NT2/D1 (cell line): ENCODE results near the gene ZNF189.
"Not testable (repeated sequence)": the region's sequence is repeated elsewhere in the genome, so short reads cannot be mapped to it uniquely, and the experiment has no call there.

Source experiments
- DNase-seq: peaks from one replicate; pipeline ENCODE4 v3.0.0-alpha.2; 2011; ENCODE audit warnings: low read depth, low spot score
- H3K27me3 ChIP-seq: 2 replicates; pipeline ENCODE4 v1.6.0; 2011; ENCODE audit warnings: mild to moderate bottlenecking; ENCODE audit not compliant: insufficient read length, insufficient read depth
- H3K36me3 ChIP-seq: 2 replicates; pipeline ENCODE4 v1.6.1; 2011; ENCODE audit warnings: mild to moderate bottlenecking, low read length, mixed read lengths; ENCODE audit not compliant: insufficient read depth, insufficient read length
- H3K4me1 ChIP-seq: 2 replicates; pipeline ENCODE4 v1.5.1; 2011; ENCODE audit not compliant: insufficient read depth, insufficient read length
- H3K4me3 ChIP-seq: 2 replicates; pipeline ENCODE4 v1.5.1; 2011; ENCODE audit warnings: low read depth; ENCODE audit not compliant: insufficient read length
- H3K9ac ChIP-seq: 2 replicates; pipeline ENCODE4 v1.6.0; 2011; ENCODE audit warnings: low read depth; ENCODE audit not compliant: insufficient read length
- H3K9me3 ChIP-seq: 2 replicates; pipeline ENCODE4 v1.5.1; 2011; ENCODE audit warnings: mild to moderate bottlenecking, low read length; ENCODE audit not compliant: insufficient read depth
- SUZ12 ChIP-seq: IDR thresholded peaks from 2 replicates; pipeline ENCODE4 v1.6.1; 2011; ENCODE audit not compliant: insufficient read length, insufficient read depth; ENCODE audit errors: extremely low read depth
- YY1 ChIP-seq: IDR thresholded peaks from 2 replicates; pipeline ENCODE4 v1.6.1; 2011; ENCODE audit not compliant: insufficient read length, insufficient read depth
- ZNF274 ChIP-seq: IDR thresholded peaks from 2 replicates; pipeline ENCODE4 v1.6.1; 2011; ENCODE audit warnings: mild to moderate bottlenecking, low read depth, low read length

Gene ZNF189

GRCh38 chr9:101381833-101382342 lies 16.8 kb upstream of the ZNF189 start:
- no peaks in the 10 kb centered on the region for H3K27me3 ChIP-seq
- no peak overlapping the region for H3K4me3 ChIP-seq
- H3K9me3 ChIP-seq, result peaks cover 26% of the 10 kb centered on the region
- TF ChIP-seq YY1, result no peak
- no peak for TF ChIP-seq ZNF274
- no peak for TF ChIP-seq SUZ12
- DNase-seq, result no peak
- H3K36me3 ChIP-seq, result peaks cover 4% of the 10 kb centered on the region
- no peak overlapping the region for H3K9ac ChIP-seq
- no peaks in the 10 kb centered on the region for H3K4me1 ChIP-seq

GRCh38 chr9:101383361-101383760 lies 15.3 kb upstream of the ZNF189 start:
- H3K4me1 ChIP-seq, result no peaks in the 10 kb centered on the region
- H3K9me3 ChIP-seq, result peaks cover 28% of the 10 kb centered on the region
- peaks cover 18% of the 10 kb centered on the region for H3K36me3 ChIP-seq
- H3K27me3 ChIP-seq, result no peaks in the 10 kb centered on the region
- H3K4me3 ChIP-seq, result no peak overlapping the region
- TF ChIP-seq ZNF274 (no peak), SUZ12 (no peak), YY1 (no peak)
- DNase-seq, result no peak
- no peak overlapping the region for H3K9ac ChIP-seq

- H3K27me3 ChIP-seq, H3K9ac ChIP-seq, H3K4me1 ChIP-seq, DNase-seq, H3K4me3 ChIP-seq: not testable (repeated sequence)
- peaks cover 33% of the 10 kb centered on the region for H3K36me3 ChIP-seq
- peaks cover 28% of the 10 kb centered on the region for H3K9me3 ChIP-seq
Observed at GRCh38 chr9:101384873-101385536, 13.6 kb upstream of the ZNF189 start, which contains the start of gene BAAT. BAAT (minus strand) TSS chr9:101385006; CDS start chr9:101371404, 13,602 bp downstream.

- Histone ChIP-seq H3K4me3 (no peak overlapping the region), H3K9me3 (peaks cover 31% of the 10 kb centered on the region), H3K36me3 (peaks cover 47% of the 10 kb centered on the region), H3K4me1 (no peaks in the 10 kb centered on the region), H3K27me3 (no peaks in the 10 kb centered on the region), H3K9ac (no peak overlapping the region)
- TF ChIP-seq YY1 (no peak), SUZ12 (no peak), ZNF274 (no peak)
- DNase-seq, result peak; percentile 32
Observed at GRCh38 chr9:101387871-101388506, 10.7 kb upstream of the ZNF189 start.

- H3K4me1 ChIP-seq, result no peaks in the 10 kb centered on the region
- peaks cover 47% of the 10 kb centered on the region for H3K36me3 ChIP-seq
Observed at GRCh38 chr9:101388507-101388993, 10.1 kb upstream of the ZNF189 start.

GRCh38 chr9:101393135-101393534 lies 5.5 kb upstream of the ZNF189 start:
- H3K9me3 ChIP-seq, result peaks cover 36% of the 10 kb centered on the region
- no peak overlapping the region for H3K4me3 ChIP-seq
- H3K4me1 ChIP-seq, result no peaks in the 10 kb centered on the region
- H3K27me3 ChIP-seq, result no peaks in the 10 kb centered on the region
- peaks cover 57% of the 10 kb centered on the region for H3K36me3 ChIP-seq
- no peak for TF ChIP-seq YY1
- TF ChIP-seq SUZ12, result no peak
- TF ChIP-seq ZNF274, result no peak
- H3K9ac ChIP-seq, result no peak overlapping the region
- DNase-seq, result no peak

More at GRCh38 chr9:101388507-101388993, 10.1 kb upstream of the ZNF189 start:
- no peak for DNase-seq
- H3K9me3 ChIP-seq, result peaks cover 37% of the 10 kb centered on the region
- H3K27me3 ChIP-seq, result no peaks in the 10 kb centered on the region
- no peak overlapping the region for H3K4me3 ChIP-seq
- no peak for TF ChIP-seq ZNF274
- TF ChIP-seq YY1, result no peak
- TF ChIP-seq SUZ12, result no peak
- H3K9ac ChIP-seq, result no peak overlapping the region

GRCh38 chr9:101394687-101395086 lies 4.0 kb upstream of the ZNF189 start:
- Histone ChIP-seq H3K9ac (no peak overlapping the region), H3K36me3 (peaks cover 44% of the 10 kb centered on the region), H3K27me3 (no peaks in the 10 kb centered on the region), H3K4me1 (no peaks in the 10 kb centered on the region), H3K4me3 (no peak overlapping the region), H3K9me3 (peaks cover 36% of the 10 kb centered on the region)
- no peak for DNase-seq
- TF ChIP-seq SUZ12 (no peak), ZNF274 (no peak), YY1 (no peak)
